Caki2 (cell line): ENCODE data around the gene DCUN1D3. TPM values are rescaled to one million over a fixed set of nuclear protein-coding genes. Genes with fewer than 3 reads are reported as not detected.
A peak's percentile ranks its signal among the peaks of the same experiment; 100 is the strongest.
"Not testable (repeated sequence)": the region's sequence is repeated elsewhere in the genome, so short reads cannot be mapped to it uniquely, and the experiment has no call there.

Source experiments
- DNase-seq: peaks from one replicate; pipeline ENCODE4 v3.0.0-alpha.2; 2015; ENCODE audit warnings: low read depth
- in situ Hi-C: cut with HindIII; loops from 2 replicates; pipeline ENCODE4 v1.10.0; 2016; ENCODE audit warnings: low sequenced_read_pairs, low pct_unique_long_range_greater_than_20kb, mixed read lengths
- total RNA-seq: library from RNA; depleted of rRNA; stranded (reverse); fragments of >200 nt; shearing (Covaris generic); gene quantifications from 2 replicates; pipeline ENCODE4 v1.2.3, GENCODE V29; 2014; ENCODE audit warnings: low replicate concordance; rRNA removed

DCUN1D3 gene
- total RNA-seq, 1 experiment from 2014 or later = 5.1 TPM

DNA sequence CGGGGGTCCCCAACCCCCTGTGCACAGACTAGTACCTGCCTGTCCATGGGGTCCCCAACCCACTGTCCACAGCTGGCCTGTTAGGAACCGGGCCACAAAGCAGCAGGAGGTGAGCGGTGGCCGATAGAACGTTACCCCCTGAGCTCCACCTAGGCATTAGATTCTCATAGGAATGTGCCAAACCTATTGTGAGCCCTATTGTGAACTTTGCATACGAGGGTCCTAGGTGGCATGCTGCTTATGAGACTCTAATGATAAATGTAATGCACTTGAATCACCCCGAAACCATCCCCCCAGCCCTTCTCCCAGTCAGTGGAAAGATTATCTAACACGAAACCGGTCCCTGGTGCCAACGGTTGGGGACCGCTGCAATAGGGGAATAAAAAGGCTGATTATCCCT, 92.3 kb downstream of the DCUN1D3 start:
- no peak for DNase-seq
- in situ Hi-C loops = no loop called here

DNA sequence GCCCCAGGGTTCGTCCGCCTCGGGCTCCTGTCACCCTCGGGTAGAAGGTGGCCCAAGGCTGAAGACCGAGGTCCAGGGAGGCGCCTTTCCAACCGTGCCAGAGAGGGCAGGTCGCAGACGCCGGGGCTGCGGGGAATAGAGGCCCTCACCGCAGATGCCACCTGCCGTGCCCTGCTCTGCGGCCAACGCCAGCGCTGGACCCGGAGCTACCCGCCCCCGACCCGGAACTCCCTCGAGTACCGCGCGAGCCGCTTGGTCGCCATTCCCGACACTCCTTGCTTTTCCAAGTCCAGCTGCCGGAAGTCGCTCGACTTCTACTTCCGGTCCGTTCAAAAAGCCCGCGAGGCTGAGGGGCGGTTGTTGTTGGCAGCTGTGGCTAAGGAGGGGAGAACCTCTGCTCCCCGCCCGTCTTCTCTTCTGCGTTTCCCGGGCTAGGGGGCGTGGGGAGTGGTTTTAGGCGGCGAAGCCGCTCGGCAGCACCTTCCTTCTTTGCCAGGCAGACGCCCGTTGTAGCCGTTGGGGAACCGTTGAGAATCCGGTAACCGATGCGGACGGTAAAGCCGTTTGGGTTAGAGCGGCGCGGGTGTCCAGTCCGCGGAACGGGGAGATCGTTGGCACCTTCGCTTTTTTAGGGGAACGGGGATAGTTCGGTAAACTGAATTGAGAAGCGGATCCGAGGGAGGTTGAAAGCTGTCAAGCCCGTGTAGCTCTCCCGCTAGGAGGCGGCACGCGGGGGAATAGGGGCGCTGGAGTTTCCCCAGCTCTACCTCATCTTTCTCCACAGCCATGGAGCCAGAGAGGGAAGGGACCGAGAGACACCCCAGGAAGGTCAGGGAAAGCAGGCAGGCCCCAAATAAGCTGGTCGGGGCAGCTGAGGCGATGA, 93.7 kb downstream of the DCUN1D3 start, which contains the start of the genes ERI2 and REXO5:
Gene ERI2 (minus strand): TSS at position 305 of the 883 bp plus-strand sequence. CDS start 42 bp downstream, at position 263.
Gene REXO5 (plus strand): TSS at position 360 of the 883 bp plus-strand sequence. CDS start 427 bp downstream, at position 787.
- in situ Hi-C loops = no loop called here
- peak; percentile 98 for DNase-seq

GRCh38 chr16:20805684-20806167, 94.4 kb downstream of the DCUN1D3 start:
- in situ Hi-C loops, DNase-seq: not testable (repeated sequence)

Other genes starting within 250 kb of the DCUN1D3 start
- gene ACSM1, start 202.7 kb downstream of the DCUN1D3 start, total RNA-seq = 1.0 and 3.7 TPM in 2 replicates
- gene THUMPD1, start 158.5 kb downstream of the DCUN1D3 start, total RNA-seq = 26.5 and 54.0 TPM in 2 replicates
- gene ACSM3, start 136.3 kb downstream of the DCUN1D3 start, total RNA-seq = 47.2 and 48.5 TPM in 2 replicates
- 11.6 and 19.0 TPM in 2 replicates for gene ERI2, start 93.9 kb downstream of the DCUN1D3 start, total RNA-seq
- 10.8 and 21.3 TPM in 2 replicates for gene REXO5, start 93.8 kb downstream of the DCUN1D3 start, total RNA-seq
- gene LYRM1, start 413 bp upstream of the DCUN1D3 start, total RNA-seq = 35.6 and 52.1 TPM in 2 replicates